Upper lobe of left lung (tissue), 6 donors: ENCODE measurements around the gene FAM3B. TPM values are rescaled to one million over a fixed set of nuclear protein-coding genes. Genes with fewer than 3 reads are reported as not detected.
A peak's percentile ranks its signal among the peaks of the same experiment; 100 is the strongest.

Source experiments
- ATAC-seq, 2 donors: fragments of 200-7000 bp; cut with Tn5 transposase; one replicate each; pipeline ENCODE4 v1.9.1; 2022; ENCODE audit warnings: mild to moderate bottlenecking in 2 of 2, moderate library complexity in 2 of 2; ENCODE audit not compliant: low FRiP score in 2 of 2
- DNase-seq, 2 donors: peaks; one replicate each; pipeline ENCODE4 v3.0.0-alpha.2; 2019 to 2020
- H3K27ac ChIP-seq, 4 donors: fragments of 200-600 bp; sonication (generic); one replicate each; pipeline ENCODE4 v1.5.1; 2016 to 2019
- H3K27me3 ChIP-seq, 4 donors: fragments of 200-600 bp; sonication (generic); one replicate each; pipeline ENCODE4 v1.5.1; 2017 to 2019
- H3K36me3 ChIP-seq, 4 donors: fragments of 200-600 bp; sonication (generic); one replicate each; pipeline ENCODE4 v1.5.1; 2016 to 2019
- H3K4me1 ChIP-seq, 4 donors: fragments of 200-600 bp; sonication (generic); one replicate each; pipeline ENCODE4 v1.5.1; 2018 to 2019
- H3K4me3 ChIP-seq, 4 donors: fragments of 200-600 bp; sonication (generic); one replicate each; pipeline ENCODE4 v1.5.1; 2017 to 2019; ENCODE audit warnings: mild to moderate bottlenecking in 2 of 4, moderate library complexity in 1 of 4
- H3K9me3 ChIP-seq, 4 donors: fragments of 200-600 bp; sonication (generic); one replicate each; pipeline ENCODE4 v1.5.1; 2018 to 2019
- CTCF ChIP-seq, 6 experiments: fragments of 450-650 bp in 4 of 6; fragments of 200-600 bp in 2 of 6; sonication (generic) in 2 of 6; IDR thresholded peaks; one replicate each; pipeline ENCODE4 v1.5.1; 2016 to 2019; ENCODE audit warnings: antibody characterized with exemption in 6 of 6
- EP300 ChIP-seq, 4 donors: sonication (generic); formaldehyde crosslinking; IDR thresholded peaks; one replicate each; pipeline ENCODE4 v1.5.1; 2017; ENCODE audit warnings: antibody characterized with exemption in 4 of 4, control low read depth in 2 of 4
- POLR2A ChIP-seq, 4 donors: fragments of 450-650 bp; IDR thresholded peaks; one replicate each; pipeline ENCODE4 v1.5.1; 2016 to 2017; ENCODE audit warnings: antibody characterized with exemption in 4 of 4, mild to moderate bottlenecking in 2 of 4
- POLR2AphosphoS5 ChIP-seq, 2 donors: sonication (generic); formaldehyde crosslinking; IDR thresholded peaks; one replicate each; pipeline ENCODE4 v1.5.1; 2017; ENCODE audit warnings: antibody characterized with exemption in 2 of 2
- WGBS, 2 donors: methylation state at CpG; one replicate each; pipeline ENCODE4 v1.1.5; 2017 to 2018; 5-methylcytosine and 5-hydroxymethylcytosine counted together
- total RNA-seq, 6 donors: library from RNA; depleted of rRNA in 4 of 6; stranded (reverse); fragments of >200 nt in 4 of 6; gene quantifications; one replicate each; pipeline versions ENCODE4 v1.1.0 to v1.2.1, GENCODE V29; 2016 to 2021
- donor health status: DM: no; HTN: no; CAD: no; lungs with moderate emphysema.
- donor health status: DM: no; HTN: yes; CAD: no; lungs with severe emphysema.

Gene FAM3B
- total RNA-seq, 6 donors from 2014 or later = 2.9 to 13.2 (median 4.7) TPM

- Histone ChIP-seq H3K9me3 (no peaks in the 10 kb centered on the region), H3K4me1 (peaks cover 12 to 31% (median 20%) of the 10 kb centered on the region in 4 donors), H3K27ac (peak overlapping the region; percentile 82 to 91 (median 89)), H3K27me3 (no peaks in the 10 kb centered on the region), H3K36me3 (no peaks in the 10 kb centered on the region), H3K4me3 (peak overlapping the region in 3 of 4 donors; percentile 36 to 49 (median 46))
- 92 to 93% methylated on average over 3 to 16 of the region's 16 CpGs for WGBS, 2 donors
- TF ChIP-seq CTCF (IDR thresholded peaks at IDR 0.05) = no peak
- no peak for TF ChIP-seq POLR2AphosphoS5 (IDR thresholded peaks at IDR 0.05)
- no peak for TF ChIP-seq EP300 (IDR thresholded peaks at IDR 0.05)
- no peak for TF ChIP-seq POLR2A (IDR thresholded peaks at IDR 0.05)
- no peak for ATAC-seq
- DNase-seq = peak in 1 of 2 donors; percentile 29
These were observed 44.6 kb downstream of the FAM3B start for GRCh38 chr21:41361053-41361785.

- Histone ChIP-seq H3K9me3 (no peaks in the 10 kb centered on the region), H3K27ac (peak within 1 kb of the TSS; percentile 82 to 91 (median 89)), H3K27me3 (no peaks in the 10 kb centered on the region), H3K4me3 (peak within 1 kb of the TSS in 3 of 4 donors; percentile 36 to 49 (median 46)), H3K4me1 (peaks cover 12 to 31% (median 21%) of the 10 kb centered on the region in 4 donors), H3K36me3 (no peaks in the 10 kb centered on the region)
- WGBS, 2 donors = 29 to 36% methylated on average over 18 to 24 of the region's 24 CpGs
- DNase-seq (peak in 1 of 2 donors; percentile 74), ATAC-seq (peak; percentile 81 to 90)
- peak in 3 of 4 donors; percentile 7 to 64 (median 27) for TF ChIP-seq POLR2A (IDR thresholded peaks at IDR 0.05)
- TF ChIP-seq CTCF (IDR thresholded peaks at IDR 0.05) = no peak
- peak in 3 of 4 donors; percentile 24 to 60 (median 39) for TF ChIP-seq EP300 (IDR thresholded peaks at IDR 0.05)
- TF ChIP-seq POLR2AphosphoS5 (IDR thresholded peaks at IDR 0.05) = peak; percentile 70 to 80
These were observed 45.4 kb downstream of the FAM3B start, which contains the start of gene MX2 for GRCh38 chr21:41361786-41362604. Gene MX2 (plus strand): TSS chr21:41362027. CDS start chr21:41376907, 14,880 bp downstream.

- DNase-seq (no peak), ATAC-seq (no peak)
- 82 to 88% methylated on average over 16 of the region's 16 CpGs for WGBS, 2 donors
These were observed 46.2 kb downstream of the FAM3B start for GRCh38 chr21:41362605-41363369.

More at GRCh38 chr21:41362605-41363369, 46.2 kb downstream of the FAM3B start:
- H3K9me3 ChIP-seq = no peaks in the 10 kb centered on the region
- TF ChIP-seq POLR2AphosphoS5 (IDR thresholded peaks at IDR 0.05) (no peak), POLR2A (IDR thresholded peaks at IDR 0.05) (no peak), EP300 (IDR thresholded peaks at IDR 0.05) (no peak), CTCF (IDR thresholded peaks at IDR 0.05) (no peak)
- no peaks in the 10 kb centered on the region for H3K36me3 ChIP-seq
- H3K27me3 ChIP-seq = no peaks in the 10 kb centered on the region
- H3K27ac ChIP-seq = peak overlapping the region; percentile 82 to 91 (median 89)
- peaks cover 12 to 31% (median 25%) of the 10 kb centered on the region in 4 donors for H3K4me1 ChIP-seq
- H3K4me3 ChIP-seq = peak overlapping the region in 3 of 4 donors; percentile 36 to 49 (median 46)
